Measurements from ENCODE around the gene DCUN1D1. TPM values are rescaled to one million over a fixed set of nuclear protein-coding genes. Genes with fewer than 3 reads are reported as not detected.

The DCUN1D1 gene
- total and polyA plus RNA-seq, 10 donors: 5.4 to 59.3 (median 29.5) TPM

DNA sequence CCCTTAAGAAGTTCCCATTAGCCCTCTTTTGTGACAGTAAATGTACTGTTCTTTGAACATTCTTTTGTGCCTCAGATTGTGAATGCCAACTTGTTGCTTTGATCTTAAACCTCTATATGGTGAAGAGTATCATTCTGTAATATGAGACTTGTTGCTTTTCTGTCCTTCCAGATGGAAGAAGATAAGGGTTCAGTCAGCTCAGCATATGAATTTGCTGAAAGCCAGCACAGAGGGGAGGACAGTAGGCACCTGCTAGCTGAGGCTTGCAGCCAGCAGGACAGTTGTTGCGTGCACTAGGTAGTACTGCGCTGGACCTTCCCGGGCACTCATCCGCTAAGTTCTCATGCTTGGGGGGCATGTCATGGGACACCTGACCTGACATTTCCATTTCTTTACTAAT is 74.7 kb downstream of the DCUN1D1 start:
- WGBS, 5 donors: 91 to 98% (median 96%) methylated on average over 4 of the region's 4 CpGs
- no peaks in the 10 kb centered on the region for H3K4me1 ChIP-seq
- TF ChIP-seq, protein P1, sequence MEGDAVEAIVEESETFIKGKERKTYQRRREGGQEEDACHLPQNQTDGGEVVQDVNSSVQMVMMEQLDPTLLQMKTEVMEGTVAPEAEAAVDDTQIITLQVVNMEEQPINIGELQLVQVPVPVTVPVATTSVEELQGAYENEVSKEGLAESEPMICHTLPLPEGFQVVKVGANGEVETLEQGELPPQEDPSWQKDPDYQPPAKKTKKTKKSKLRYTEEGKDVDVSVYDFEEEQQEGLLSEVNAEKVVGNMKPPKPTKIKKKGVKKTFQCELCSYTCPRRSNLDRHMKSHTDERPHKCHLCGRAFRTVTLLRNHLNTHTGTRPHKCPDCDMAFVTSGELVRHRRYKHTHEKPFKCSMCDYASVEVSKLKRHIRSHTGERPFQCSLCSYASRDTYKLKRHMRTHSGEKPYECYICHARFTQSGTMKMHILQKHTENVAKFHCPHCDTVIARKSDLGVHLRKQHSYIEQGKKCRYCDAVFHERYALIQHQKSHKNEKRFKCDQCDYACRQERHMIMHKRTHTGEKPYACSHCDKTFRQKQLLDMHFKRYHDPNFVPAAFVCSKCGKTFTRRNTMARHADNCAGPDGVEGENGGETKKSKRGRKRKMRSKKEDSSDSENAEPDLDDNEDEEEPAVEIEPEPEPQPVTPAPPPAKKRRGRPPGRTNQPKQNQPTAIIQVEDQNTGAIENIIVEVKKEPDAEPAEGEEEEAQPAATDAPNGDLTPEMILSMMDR (IDR thresholded peaks at IDR 0.05 in 8 of 11, conservative IDR thresholded peaks at IDR 0.05 in 3 of 11): no peak
- TF ChIP-seq POLR2AphosphoS5 (IDR thresholded peaks at IDR 0.05) (no peak), POLR2A (IDR thresholded peaks at IDR 0.05) (no peak)
- intact Hi-C loops (cut with DNase I; ENCODE audit: low total_unique reads): no loop called here
- no peaks in the 10 kb centered on the region for H3K27me3 ChIP-seq (replicated peaks in 1 of 7)
- no peak overlapping the region for H3K4me3 ChIP-seq
- H3K27ac ChIP-seq: no peak overlapping the region
- H3K36me3 ChIP-seq: peaks cover 0 to 91% (median 33%) of the 10 kb centered on the region in 6 donors
- no peak for DNase-seq
- H3K9me3 ChIP-seq: no peaks in the 10 kb centered on the region

DNA sequence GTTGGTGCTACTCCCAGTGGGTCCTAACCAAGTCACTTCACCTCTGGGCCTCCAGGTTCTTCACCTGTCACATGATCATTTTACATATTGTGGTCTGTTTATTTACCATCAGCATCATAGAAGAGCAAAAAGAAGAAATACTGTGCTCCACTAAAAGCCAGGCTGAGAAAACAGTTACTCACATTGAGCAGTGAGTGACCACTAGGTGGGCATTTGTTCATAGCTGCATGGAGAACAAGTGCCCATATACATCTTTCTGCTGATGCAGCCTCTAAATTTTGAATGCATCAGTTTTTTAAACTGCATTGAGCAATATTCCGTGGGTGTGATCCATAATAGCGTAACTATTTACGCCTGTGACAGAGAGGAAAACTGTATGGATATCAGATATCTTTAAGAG is 76.2 kb downstream of the DCUN1D1 start:
- TF ChIP-seq POLR2A (IDR thresholded peaks at IDR 0.05) (no peak), POLR2AphosphoS5 (IDR thresholded peaks at IDR 0.05) (no peak)
- TF ChIP-seq, protein P1 (IDR thresholded peaks at IDR 0.05 in 8 of 11, conservative IDR thresholded peaks at IDR 0.05 in 3 of 11): no peak
- no peak overlapping the region for H3K4me3 ChIP-seq
- WGBS, 5 donors: 81 to 96% (median 94%) methylated on average over 3 of the region's 3 CpGs
- H3K27me3 ChIP-seq (replicated peaks in 1 of 7): no peaks in the 10 kb centered on the region
- no peaks in the 10 kb centered on the region for H3K9me3 ChIP-seq
- intact Hi-C loops (cut with DNase I; ENCODE audit: low total_unique reads): no loop called here
- no peaks in the 10 kb centered on the region for H3K4me1 ChIP-seq
- no peak for DNase-seq
- peaks cover 0 to 95% (median 40%) of the 10 kb centered on the region in 6 donors for H3K36me3 ChIP-seq
- no peak overlapping the region for H3K27ac ChIP-seq

DNA sequence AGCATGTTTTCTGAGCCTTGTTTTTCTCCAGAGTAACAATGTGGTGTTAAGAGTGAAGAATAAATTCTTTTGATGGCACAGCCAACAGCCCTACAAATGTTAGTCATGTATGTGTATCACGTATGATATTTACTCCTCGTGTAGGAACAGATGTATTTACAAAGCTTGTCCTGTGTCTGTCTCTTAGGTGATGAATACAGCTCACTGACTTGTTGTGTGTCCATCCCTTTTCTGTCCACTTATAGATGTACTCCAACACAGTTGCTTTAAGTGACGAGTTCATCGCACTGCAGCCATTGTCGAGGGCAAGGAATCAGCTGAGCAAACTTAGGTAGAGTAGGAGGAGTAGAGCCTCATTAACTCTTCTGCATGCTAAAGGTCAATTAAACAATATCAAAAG is 78.1 kb downstream of the DCUN1D1 start:
- no peak overlapping the region for H3K27ac ChIP-seq
- WGBS, 5 donors: 91 to 96% (median 94%) methylated on average over 5 of the region's 5 CpGs
- TF ChIP-seq POLR2A (IDR thresholded peaks at IDR 0.05) (no peak), POLR2AphosphoS5 (IDR thresholded peaks at IDR 0.05) (no peak)
- TF ChIP-seq, protein P1 (IDR thresholded peaks at IDR 0.05 in 8 of 11, conservative IDR thresholded peaks at IDR 0.05 in 3 of 11): no peak
- H3K4me3 ChIP-seq: no peak overlapping the region
- DNase-seq: no peak
- H3K4me1 ChIP-seq: no peaks in the 10 kb centered on the region
- H3K27me3 ChIP-seq (replicated peaks in 1 of 7): no peaks in the 10 kb centered on the region
- no peaks in the 10 kb centered on the region for H3K9me3 ChIP-seq
- H3K36me3 ChIP-seq: peaks cover 0 to 99% (median 57%) of the 10 kb centered on the region in 6 donors
- intact Hi-C loops (cut with DNase I; ENCODE audit: low total_unique reads): no loop called here

DNA sequence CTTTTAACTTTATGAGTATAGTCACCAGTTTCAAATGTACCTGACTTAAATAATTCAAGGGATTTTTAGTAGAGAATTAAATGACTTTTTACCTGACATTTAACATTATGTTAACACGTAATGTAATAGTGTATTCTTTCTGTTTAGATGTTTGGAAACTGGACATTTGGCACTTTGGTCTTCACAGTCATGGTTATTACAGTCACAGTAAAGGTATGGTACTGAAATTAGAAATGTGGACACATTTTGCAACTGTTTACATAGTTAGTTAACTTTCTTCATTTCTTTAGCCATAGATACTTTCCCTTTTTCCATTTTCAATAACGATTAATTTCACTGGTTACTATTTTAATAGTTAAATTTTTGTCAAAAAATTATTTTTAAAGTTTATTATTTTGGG is 83.8 kb downstream of the DCUN1D1 start:
- peaks cover 0 to 100% (median 43%) of the 10 kb centered on the region in 6 donors for H3K36me3 ChIP-seq
- no peak for TF ChIP-seq POLR2A (IDR thresholded peaks at IDR 0.05)
- no peak for TF ChIP-seq POLR2AphosphoS5 (IDR thresholded peaks at IDR 0.05)
- TF ChIP-seq, protein P1 (IDR thresholded peaks at IDR 0.05 in 8 of 11, conservative IDR thresholded peaks at IDR 0.05 in 3 of 11): no peak
- H3K9me3 ChIP-seq: no peaks in the 10 kb centered on the region
- H3K4me3 ChIP-seq: no peak overlapping the region
- H3K27me3 ChIP-seq (replicated peaks in 1 of 7): no peaks in the 10 kb centered on the region
- no peak for DNase-seq
- intact Hi-C loops (cut with DNase I; ENCODE audit: low total_unique reads): no loop called here
- H3K4me1 ChIP-seq: no peaks in the 10 kb centered on the region
- 92 to 97% (median 95%) methylated on average over 2 of the region's 2 CpGs for WGBS, 5 donors
- H3K27ac ChIP-seq: no peak overlapping the region
